DND-41 (cell line): ENCODE results near the gene CLVS2.

Source experiments
- ATAC-seq: fragments of 200-7000 bp; cut with Tn5 transposase; 3 replicates; pipeline ENCODE4 v1.9.1; 2021; ENCODE audit warnings: low read depth; ENCODE audit not compliant: insufficient read depth
- DNase-seq: peaks from one replicate; pipeline ENCODE4 v3.0.0-alpha.2; 2020
- H2AFZ ChIP-seq: 2 replicates; pipeline ENCODE4 v1.6.0; 2012; ENCODE audit warnings: low read depth, low read length
- H3K27ac ChIP-seq: 2 replicates; pipeline ENCODE4 v1.5.1; 2012; ENCODE audit warnings: low read length, inconsistent platforms
- H3K27me3 ChIP-seq: fragments of 200-600 bp; sonication (generic); 2 replicates; pipeline ENCODE4 v1.6.0; 2012; ENCODE audit warnings: low read length, mild to moderate bottlenecking, inconsistent platforms; ENCODE audit not compliant: insufficient read depth, poor library complexity
- H3K36me3 ChIP-seq: 2 replicates; pipeline ENCODE4 v1.5.1; 2012; ENCODE audit warnings: low read length, inconsistent platforms; ENCODE audit not compliant: insufficient read depth
- H3K4me1 ChIP-seq: 2 replicates; pipeline ENCODE4 v1.5.1; 2012; ENCODE audit warnings: mild to moderate bottlenecking, low read length; ENCODE audit not compliant: insufficient read depth
- H3K4me2 ChIP-seq: 2 replicates; pipeline ENCODE4 v1.6.0; 2012; ENCODE audit warnings: mild to moderate bottlenecking, moderate library complexity, low read length, inconsistent platforms; ENCODE audit not compliant: insufficient read depth
- H3K4me3 ChIP-seq, 2 experiments: fragments of 200-600 bp in 1 of 2; shearing (Covaris generic) in 1 of 2; 2 replicates each; pipeline ENCODE4 v1.5.1; 2012 to 2016; ENCODE audit warnings: inconsistent platforms in 2 of 2, low read length in 2 of 2, mild to moderate bottlenecking in 2 of 2, low read depth in 1 of 2, moderate library complexity in 1 of 2
- H3K79me2 ChIP-seq: 2 replicates; pipeline ENCODE4 v1.6.0; 2012; ENCODE audit warnings: low read length, inconsistent platforms; ENCODE audit not compliant: insufficient read depth
- H3K9ac ChIP-seq: 2 replicates; pipeline ENCODE4 v1.6.0; 2012; ENCODE audit warnings: low read depth, mild to moderate bottlenecking, inconsistent platforms, low read length, moderate library complexity
- H3K9me3 ChIP-seq: 2 replicates; pipeline ENCODE4 v1.5.1; 2012; ENCODE audit warnings: low read length, moderate library complexity, mild to moderate bottlenecking, inconsistent platforms; ENCODE audit not compliant: insufficient read depth, severe bottlenecking
- H4K20me1 ChIP-seq: 2 replicates; pipeline ENCODE4 v1.6.0; 2012; ENCODE audit warnings: low read length; ENCODE audit not compliant: insufficient read depth
- CTCF ChIP-seq: IDR thresholded peaks from 2 replicates; pipeline ENCODE4 v1.5.1; 2012; ENCODE audit warnings: borderline replicate concordance, low read length, moderate library complexity, mild to moderate bottlenecking; ENCODE audit not compliant: poor library complexity, severe bottlenecking; ENCODE audit errors: extremely low read depth
- EZH2 ChIP-seq: IDR thresholded peaks from 3 replicates; pipeline ENCODE4 v1.6.1; 2012; ENCODE audit warnings: borderline replicate concordance, low read depth, mild to moderate bottlenecking, moderate library complexity, low read length, inconsistent platforms; ENCODE audit not compliant: severe bottlenecking

CLVS2 gene

GRCh38 chr6:123039431-123039830, 43.4 kb downstream of the CLVS2 start:
- Histone ChIP-seq H3K4me2 (peak overlapping the region; percentile 27; the same call in 1 of the 2 replicates), H4K20me1 (no peaks in the 10 kb centered on the region), H3K4me3 (no peak overlapping the region), H3K9ac (peak overlapping the region; percentile 12; the same call in 1 of the 2 replicates), H3K36me3 (no peaks in the 10 kb centered on the region), H2AFZ (peak overlapping the region; percentile 59), H3K79me2 (no peaks in the 10 kb centered on the region), H3K27me3 (no peaks in the 10 kb centered on the region), H3K27ac (peak overlapping the region; percentile 67), H3K9me3 (no peaks in the 10 kb centered on the region), H3K4me1 (peaks cover 16% of the 10 kb centered on the region)
- peak; percentile 28 for DNase-seq
- peak; percentile 86 for ATAC-seq
- TF ChIP-seq CTCF (no peak), EZH2 (no peak)

- H4K20me1 ChIP-seq = no peaks in the 10 kb centered on the region
- no peaks in the 10 kb centered on the region for H3K36me3 ChIP-seq
- no peak overlapping the region for H3K9ac ChIP-seq
- H3K27me3 ChIP-seq = no peaks in the 10 kb centered on the region
- no peak for DNase-seq
- ATAC-seq = no peak
- H3K9me3 ChIP-seq = no peaks in the 10 kb centered on the region
- peaks cover 16% of the 10 kb centered on the region for H3K4me1 ChIP-seq
- no peak overlapping the region for H3K4me2 ChIP-seq
- no peak overlapping the region for H3K4me3 ChIP-seq
- H3K27ac ChIP-seq = no peak overlapping the region
- no peak overlapping the region for H2AFZ ChIP-seq
- no peaks in the 10 kb centered on the region for H3K79me2 ChIP-seq
- TF ChIP-seq CTCF = no peak
- TF ChIP-seq EZH2 = no peak
These were observed 46.4 kb downstream of the CLVS2 start for GRCh38 chr6:123042401-123042800.

- Histone ChIP-seq H3K79me2 (no peaks in the 10 kb centered on the region), H3K36me3 (no peaks in the 10 kb centered on the region), H3K4me1 (peaks cover 8% of the 10 kb centered on the region), H2AFZ (no peak overlapping the region), H4K20me1 (no peaks in the 10 kb centered on the region), H3K9ac (no peak overlapping the region), H3K4me3 (no peak overlapping the region), H3K27me3 (no peaks in the 10 kb centered on the region), H3K27ac (no peak overlapping the region), H3K9me3 (no peaks in the 10 kb centered on the region), H3K4me2 (no peak overlapping the region)
- ATAC-seq = no peak
- DNase-seq = no peak
- TF ChIP-seq CTCF (no peak), EZH2 (no peak)
These were observed 48.4 kb downstream of the CLVS2 start for GRCh38 chr6:123044341-123044860.
